ENCODE measurements around the gene DPPA3. TPM values are rescaled to one million over a fixed set of nuclear protein-coding genes. Genes with fewer than 3 reads are reported as not detected.
"Not testable (repeated sequence)": the region's sequence is repeated elsewhere in the genome, so short reads cannot be mapped to it uniquely, and the experiment has no call there.

The DPPA3 gene
- total and polyA plus RNA-seq, 8 donors: not detected

DNA sequence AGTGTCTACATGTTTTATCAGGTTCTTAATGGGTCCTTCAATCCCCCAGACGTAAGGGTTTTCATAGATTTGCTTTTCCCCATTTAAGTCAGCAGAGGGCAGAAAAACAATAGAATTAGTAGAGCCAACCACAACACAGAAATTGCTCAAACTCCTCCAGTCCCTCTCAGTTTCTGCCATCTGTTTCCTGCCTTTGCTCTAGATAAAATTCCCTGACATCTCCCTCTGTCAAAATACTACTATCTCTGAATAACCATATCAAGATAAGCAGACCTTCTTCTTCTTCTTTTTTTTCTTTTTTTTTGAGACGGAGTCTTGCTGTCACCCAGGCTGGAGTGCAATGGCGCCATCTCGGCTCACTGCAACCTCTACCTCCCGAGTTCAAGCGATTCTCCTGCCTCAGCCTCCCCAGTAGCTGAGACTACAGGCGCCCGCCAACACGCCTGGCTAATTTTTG is 33.8 kb upstream of the DPPA3 start:
- intact Hi-C loops (cut with DNase I): loop anchor here in 1 of 2 donors (5.0 kb wide), 1 partner anchor 130 kb away; no protein-coding TSS in a partner anchor
- not testable (repeated sequence) for H3K27ac ChIP-seq, H3K9me3 ChIP-seq, H3K4me3 ChIP-seq, H3K27me3 ChIP-seq, H3K4me1 ChIP-seq, H3K36me3 ChIP-seq
- peak; percentile 74 for ATAC-seq
- TF ChIP-seq, protein P1, sequence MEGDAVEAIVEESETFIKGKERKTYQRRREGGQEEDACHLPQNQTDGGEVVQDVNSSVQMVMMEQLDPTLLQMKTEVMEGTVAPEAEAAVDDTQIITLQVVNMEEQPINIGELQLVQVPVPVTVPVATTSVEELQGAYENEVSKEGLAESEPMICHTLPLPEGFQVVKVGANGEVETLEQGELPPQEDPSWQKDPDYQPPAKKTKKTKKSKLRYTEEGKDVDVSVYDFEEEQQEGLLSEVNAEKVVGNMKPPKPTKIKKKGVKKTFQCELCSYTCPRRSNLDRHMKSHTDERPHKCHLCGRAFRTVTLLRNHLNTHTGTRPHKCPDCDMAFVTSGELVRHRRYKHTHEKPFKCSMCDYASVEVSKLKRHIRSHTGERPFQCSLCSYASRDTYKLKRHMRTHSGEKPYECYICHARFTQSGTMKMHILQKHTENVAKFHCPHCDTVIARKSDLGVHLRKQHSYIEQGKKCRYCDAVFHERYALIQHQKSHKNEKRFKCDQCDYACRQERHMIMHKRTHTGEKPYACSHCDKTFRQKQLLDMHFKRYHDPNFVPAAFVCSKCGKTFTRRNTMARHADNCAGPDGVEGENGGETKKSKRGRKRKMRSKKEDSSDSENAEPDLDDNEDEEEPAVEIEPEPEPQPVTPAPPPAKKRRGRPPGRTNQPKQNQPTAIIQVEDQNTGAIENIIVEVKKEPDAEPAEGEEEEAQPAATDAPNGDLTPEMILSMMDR (IDR thresholded peaks at IDR 0.05): peak; percentile 12
- peak in 2 of 4 donors; percentile 32 to 42 for DNase-seq

DNA sequence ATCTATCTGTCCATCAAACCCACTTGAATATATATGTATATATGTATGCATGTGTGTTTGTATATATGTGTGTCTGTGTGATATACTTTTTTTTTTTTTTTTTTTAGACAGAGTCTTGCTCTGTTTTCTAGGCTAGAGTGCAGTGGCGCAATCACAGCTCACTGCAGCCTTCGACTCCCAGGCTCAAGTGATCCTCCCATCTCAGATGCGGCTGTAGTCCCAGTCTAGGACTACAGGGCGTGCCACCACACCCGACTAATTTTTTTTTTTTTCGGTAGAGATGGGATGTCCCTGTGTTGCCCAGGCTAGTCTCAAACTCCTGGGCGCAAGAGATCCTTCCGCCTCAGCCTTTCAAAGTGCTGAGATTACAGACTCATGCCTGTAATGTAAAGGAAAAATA is 32.5 kb upstream of the DPPA3 start:
- H3K36me3 ChIP-seq: no peaks in the 10 kb centered on the region
- no peak overlapping the region for H3K4me3 ChIP-seq
- TF ChIP-seq, protein P1 (IDR thresholded peaks at IDR 0.05): no peak
- ATAC-seq (no peak), DNase-seq (no peak)
- H3K27ac ChIP-seq: no peak overlapping the region
- no peaks in the 10 kb centered on the region for H3K27me3 ChIP-seq
- no peaks in the 10 kb centered on the region for H3K4me1 ChIP-seq
- intact Hi-C loops (cut with DNase I): loop anchor here in 1 of 2 donors (5.0 kb wide), 1 partner anchor 129 kb away; no protein-coding TSS in a partner anchor
- no peaks in the 10 kb centered on the region for H3K9me3 ChIP-seq

DNA sequence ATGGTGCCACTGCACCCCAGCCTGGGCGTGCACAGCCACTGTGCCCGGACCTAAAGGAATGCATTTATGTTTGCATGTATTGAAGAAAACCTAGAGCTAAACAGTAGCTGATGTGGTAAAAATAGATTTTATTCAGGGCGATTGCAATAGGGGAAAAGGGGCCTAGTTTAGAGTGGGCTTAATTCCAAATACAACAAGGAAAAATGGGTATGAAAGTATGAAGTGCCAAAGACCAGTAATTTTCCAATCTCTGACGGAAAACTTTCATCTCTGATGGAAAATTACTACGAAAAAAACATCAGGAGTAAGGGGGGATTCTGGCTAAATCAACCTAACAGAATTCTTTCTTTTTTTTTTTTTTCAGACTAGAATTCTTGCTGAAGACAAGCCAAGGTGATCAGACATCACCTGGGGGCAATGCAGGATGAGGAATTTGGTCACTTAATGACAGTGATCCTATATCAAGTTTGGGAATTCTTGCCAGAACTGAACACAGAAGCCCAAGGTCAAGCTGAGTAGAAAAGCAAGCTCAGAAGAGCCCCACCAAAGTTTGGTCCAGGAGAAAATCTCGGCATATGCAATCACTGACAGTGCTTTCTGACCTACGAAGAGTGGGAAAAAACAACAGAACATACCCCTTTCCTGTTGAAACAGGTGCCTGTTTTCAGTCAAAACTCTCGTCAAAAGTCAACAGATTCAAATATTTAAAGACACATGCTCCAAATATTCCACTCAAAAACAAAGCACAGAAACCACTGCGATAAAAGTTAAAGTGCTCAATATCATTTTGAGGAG is 31.8 kb upstream of the DPPA3 start:
- Histone ChIP-seq H3K27me3 (no peaks in the 10 kb centered on the region), H3K27ac (no peak overlapping the region), H3K4me1 (no peaks in the 10 kb centered on the region), H3K4me3 (no peak overlapping the region), H3K9me3 (no peaks in the 10 kb centered on the region), H3K36me3 (no peaks in the 10 kb centered on the region)
- intact Hi-C loops (cut with DNase I): loop anchor here in 1 of 2 donors (5.0 kb wide), 1 partner anchor 128 kb away; no protein-coding TSS in a partner anchor
- ATAC-seq (no peak), DNase-seq (no peak)
- TF ChIP-seq, protein P1 (IDR thresholded peaks at IDR 0.05): no peak

DNA sequence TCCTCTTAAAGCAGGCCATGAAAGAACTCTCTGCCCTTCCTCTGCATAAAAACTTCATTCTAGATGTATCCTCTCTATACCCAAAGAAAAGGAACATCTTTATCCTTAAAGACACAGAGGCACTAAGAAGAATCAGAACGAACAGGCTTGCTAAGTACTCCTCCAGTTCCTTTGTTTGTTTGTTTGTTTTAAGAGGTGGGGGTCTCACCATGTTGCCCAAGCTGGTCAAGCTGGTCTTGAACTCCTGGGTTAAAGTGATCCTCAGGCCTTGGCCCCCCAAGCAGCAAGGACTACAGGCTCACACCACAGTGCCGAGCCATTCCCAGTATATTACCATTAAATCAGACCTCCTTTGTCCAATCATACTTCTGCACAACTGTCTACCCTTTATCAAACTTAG is 29.7 kb upstream of the DPPA3 start:
- DNase-seq (no peak), ATAC-seq (no peak)
- H3K27me3 ChIP-seq: no peaks in the 10 kb centered on the region
- H3K4me1 ChIP-seq: no peaks in the 10 kb centered on the region
- no peaks in the 10 kb centered on the region for H3K36me3 ChIP-seq
- intact Hi-C loops (cut with DNase I): no loop called here
- H3K9me3 ChIP-seq: no peaks in the 10 kb centered on the region
- H3K4me3 ChIP-seq: no peak overlapping the region
- no peak overlapping the region for H3K27ac ChIP-seq
- TF ChIP-seq, protein P1 (IDR thresholded peaks at IDR 0.05): no peak

DNA sequence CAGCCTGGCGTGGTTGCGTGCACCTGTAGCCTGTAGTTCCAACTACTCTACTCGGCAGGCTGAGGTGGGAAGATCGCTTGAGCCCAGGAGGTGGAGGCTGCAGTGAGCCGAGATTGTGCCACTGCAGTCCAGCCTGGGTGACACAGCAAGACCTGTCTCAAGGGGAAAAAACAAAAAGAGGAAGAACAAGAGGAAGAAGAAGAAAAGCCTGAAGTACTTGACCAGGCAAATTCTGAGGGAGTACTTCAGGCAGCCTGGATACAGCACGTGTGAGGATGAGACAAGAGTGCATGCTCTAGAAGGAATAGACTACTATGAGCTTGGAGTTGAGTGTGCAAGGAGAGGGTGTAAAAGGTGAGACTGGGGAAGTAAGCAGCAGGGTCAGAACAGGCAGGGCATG is 17.4 kb upstream of the DPPA3 start:
- Histone ChIP-seq H3K4me3 (no peak overlapping the region), H3K27ac (no peak overlapping the region), H3K36me3 (no peaks in the 10 kb centered on the region), H3K27me3 (no peaks in the 10 kb centered on the region), H3K4me1 (peaks cover 6 to 13% of the 10 kb centered on the region in 2 donors), H3K9me3 (no peaks in the 10 kb centered on the region)
- DNase-seq (no peak), ATAC-seq (peak; percentile 38)
- intact Hi-C loops (cut with DNase I): no loop called here
- TF ChIP-seq, protein P1 (IDR thresholded peaks at IDR 0.05): no peak

Data from left lung (tissue), 10 donors.